PC-3 (cell line): ENCODE measurements around the gene GAA. TPM values are rescaled to one million over a fixed set of nuclear protein-coding genes. Genes with fewer than 3 reads are reported as not detected.

Experiments
- ATAC-seq: fragments of 200-7000 bp; cut with Tn5 transposase; 2 replicates; pipeline ENCODE4 v1.9.1; 2020; ENCODE audit warnings: mild to moderate bottlenecking, moderate library complexity
- BruUV-seq: library from RNA; stranded (reverse); fragments of 400-500 nt; replicated peaks from 2 replicates; lab custom pipeline; 2021; lab: Mats Ljungman, UMichigan
- CTCF ChIA-PET: fragments of 300-600 bp; sonication (Branson Sonifier 250); formaldehyde crosslinking; loops from one replicate; lab custom pipeline; 2022; ENCODE audit warnings: antibody characterized with exemption; lab: Charles Lee
- POLR2A ChIA-PET: fragments of 300-600 bp; sonication (Branson Sonifier 250); formaldehyde crosslinking; loops from one replicate; lab custom pipeline; 2022; ENCODE audit warnings: antibody characterized with exemption; ENCODE audit not compliant: unreplicated experiment; lab: Charles Lee
- DNase-seq: peaks from one replicate; pipeline ENCODE4 v3.0.0-alpha.2; 2015
- H2AFZ ChIP-seq: fragments of 300-600 bp; sonication (generic); 2 replicates; pipeline ENCODE4 v1.6.0; 2016; ENCODE audit warnings: antibody characterized with exemption, low read length
- H3F3A ChIP-seq: fragments of 300-600 bp; sonication (generic); one replicate; pipeline ENCODE4 v1.6.0; 2017; ENCODE audit warnings: antibody characterized with exemption, low read length, control low read depth, mild to moderate bottlenecking; ENCODE audit not compliant: unreplicated experiment
- H3K27ac ChIP-seq: fragments of 300-600 bp; sonication (generic); 2 replicates; pipeline ENCODE4 v1.5.1; 2016; ENCODE audit warnings: mild to moderate bottlenecking, low read length
- H3K27me3 ChIP-seq: fragments of 300-600 bp; sonication (generic); 2 replicates; pipeline ENCODE4 v1.6.1; 2016; ENCODE audit warnings: low read length, mixed read lengths
- H3K36me3 ChIP-seq: fragments of 300-600 bp; sonication (generic); 2 replicates; pipeline ENCODE4 v1.6.1; 2016; ENCODE audit warnings: low read depth, mixed run types, low read length, mixed read lengths
- H3K4me1 ChIP-seq: fragments of 300-600 bp; sonication (generic); 2 replicates; pipeline ENCODE4 v1.5.1; 2016; ENCODE audit warnings: low read length; ENCODE audit not compliant: insufficient read depth
- H3K4me2 ChIP-seq: fragments of 300-600 bp; sonication (generic); 2 replicates; pipeline ENCODE4 v1.6.0; 2016; ENCODE audit warnings: low read length
- H3K4me3 ChIP-seq: fragments of 300-600 bp; sonication (generic); 2 replicates; pipeline ENCODE4 v1.5.1; 2016; ENCODE audit warnings: mild to moderate bottlenecking, low read length, mixed read lengths
- H3K79me2 ChIP-seq: fragments of 300-600 bp; sonication (generic); 2 replicates; pipeline ENCODE4 v1.6.1; 2017; ENCODE audit warnings: low read length, mixed read lengths
- H3K9ac ChIP-seq: fragments of 300-600 bp; sonication (generic); 2 replicates; pipeline ENCODE4 v1.6.0; 2016; ENCODE audit warnings: mild to moderate bottlenecking, low read length
- H3K9me2 ChIP-seq: fragments of 300-600 bp; sonication (generic); replicated peaks from 2 replicates; pipeline ENCODE4 v1.6.1; 2016; ENCODE audit warnings: mixed run types, low read length, mixed read lengths
- H3K9me3 ChIP-seq: fragments of 300-600 bp; sonication (generic); 2 replicates; pipeline ENCODE4 v1.6.1; 2016; ENCODE audit warnings: low read length, mixed read lengths
- H4K20me1 ChIP-seq: fragments of 300-600 bp; sonication (generic); 2 replicates; pipeline ENCODE4 v1.6.1; 2016; ENCODE audit warnings: low read length, mixed read lengths
- CTCF ChIP-seq: fragments of 300-600 bp; sonication (generic); conservative IDR thresholded peaks from 2 replicates; pipeline ENCODE4 v1.5.1; 2017; ENCODE audit warnings: antibody characterized with exemption, low read depth, mild to moderate bottlenecking, low read length
- EZH2 ChIP-seq: fragments of 300-600 bp; sonication (generic); IDR thresholded peaks from one replicate; pipeline ENCODE4 v1.6.1; 2017; ENCODE audit warnings: antibody characterized with exemption, mild to moderate bottlenecking, low read length; ENCODE audit not compliant: unreplicated experiment
- EZH2phosphoT487 ChIP-seq: fragments of 300-600 bp; sonication (generic); IDR thresholded peaks from 2 replicates; pipeline ENCODE4 v1.6.1; 2018; ENCODE audit warnings: mild to moderate bottlenecking, antibody characterized with exemption, low read length, borderline replicate concordance
- intact Hi-C: fragments of 100-400 bp; cut with micrococcal nuclease; formaldehyde crosslinking; loops from 2 replicates; pipeline ENCODE4 v1.9.0; 2023
- total RNA-seq: library from RNA; depleted of rRNA; stranded (reverse); fragments of >200 nt; gene quantifications from 2 replicates; pipeline ENCODE4 v1.2.3, GENCODE V29; 2014

Gene GAA
- total RNA-seq, 1 experiment from 2014 or later = 76.2 TPM

- no peak for ATAC-seq
- CTCF ChIA-PET = no interaction called here
- intact Hi-C loops = no loop called here
These were observed 4.4 kb downstream of the GAA start for GRCh38 chr17:80105762-80106161.

GRCh38 chr17:80106176-80106575, 4.8 kb downstream of the GAA start:
- POLR2A ChIA-PET = no interaction called here
- H3K4me3 ChIP-seq = no peak overlapping the region
- H3K4me1 ChIP-seq = peaks cover 11% of the 10 kb centered on the region
- H3K9me2 ChIP-seq = no peaks in the 10 kb centered on the region
- intact Hi-C loops = no loop called here
- H2AFZ ChIP-seq = no peak overlapping the region
- DNase-seq (no peak), ATAC-seq (no peak)
- no peaks in the 10 kb centered on the region for H3K36me3 ChIP-seq
- H3K9ac ChIP-seq = no peak overlapping the region
- H3K79me2 ChIP-seq = peaks cover 19% of the 10 kb centered on the region
- TF ChIP-seq CTCF (no peak), EZH2phosphoT487 (no peak), EZH2 (no peak)
- H4K20me1 ChIP-seq = no peaks in the 10 kb centered on the region
- H3K9me3 ChIP-seq = no peaks in the 10 kb centered on the region
- no peaks in the 10 kb centered on the region for H3F3A ChIP-seq
- no TSS peak for BruUV-seq
- H3K27me3 ChIP-seq = no peaks in the 10 kb centered on the region
- CTCF ChIA-PET = no interaction called here
- H3K4me2 ChIP-seq = no peak overlapping the region
- H3K27ac ChIP-seq = no peak overlapping the region

More at GRCh38 chr17:80105762-80106161, 4.4 kb downstream of the GAA start:
- no peak overlapping the region for H2AFZ ChIP-seq
- no peaks in the 10 kb centered on the region for H3K9me3 ChIP-seq
- TF ChIP-seq EZH2 (no peak), CTCF (no peak), EZH2phosphoT487 (no peak)
- no peak overlapping the region for H3K4me3 ChIP-seq
- H3K79me2 ChIP-seq = peaks cover 19% of the 10 kb centered on the region
- H3K4me1 ChIP-seq = peaks cover 13% of the 10 kb centered on the region
- no peak overlapping the region for H3K27ac ChIP-seq
- no peaks in the 10 kb centered on the region for H4K20me1 ChIP-seq
- POLR2A ChIA-PET = no interaction called here
- H3F3A ChIP-seq = no peaks in the 10 kb centered on the region
- H3K9me2 ChIP-seq = no peaks in the 10 kb centered on the region
- H3K27me3 ChIP-seq = no peaks in the 10 kb centered on the region
- DNase-seq = no peak
- H3K4me2 ChIP-seq = no peak overlapping the region
- no peak overlapping the region for H3K9ac ChIP-seq
- no peaks in the 10 kb centered on the region for H3K36me3 ChIP-seq
- BruUV-seq = no TSS peak

- Histone ChIP-seq H3K4me1 (peaks cover 11% of the 10 kb centered on the region), H3K27ac (no peak overlapping the region), H3K9me3 (no peaks in the 10 kb centered on the region), H2AFZ (no peak overlapping the region), H3K79me2 (peaks cover 16% of the 10 kb centered on the region), H4K20me1 (no peaks in the 10 kb centered on the region), H3K9ac (no peak overlapping the region), H3K4me2 (no peak overlapping the region), H3K4me3 (no peak overlapping the region), H3F3A (no peaks in the 10 kb centered on the region), H3K36me3 (no peaks in the 10 kb centered on the region), H3K27me3 (no peaks in the 10 kb centered on the region), H3K9me2 (no peaks in the 10 kb centered on the region)
- no peak for DNase-seq
- ATAC-seq = no peak
- no TSS peak for BruUV-seq
- CTCF ChIA-PET = no interaction called here
- intact Hi-C loops = no loop called here
- POLR2A ChIA-PET = no interaction called here
- TF ChIP-seq EZH2 (no peak), EZH2phosphoT487 (no peak), CTCF (no peak)
These were observed 5.4 kb downstream of the GAA start for GRCh38 chr17:80106751-80107150.
